ENCODE results near the gene FOXC1. TPM values are rescaled to one million over a fixed set of nuclear protein-coding genes. Genes with fewer than 3 reads are reported as not detected.

Gene FOXC1
- total and polyA plus RNA-seq, 9 of the 15 experiments (the other 6 are each of a cell fraction or from before 2014, with no cell fraction given) = not detected

DNA sequence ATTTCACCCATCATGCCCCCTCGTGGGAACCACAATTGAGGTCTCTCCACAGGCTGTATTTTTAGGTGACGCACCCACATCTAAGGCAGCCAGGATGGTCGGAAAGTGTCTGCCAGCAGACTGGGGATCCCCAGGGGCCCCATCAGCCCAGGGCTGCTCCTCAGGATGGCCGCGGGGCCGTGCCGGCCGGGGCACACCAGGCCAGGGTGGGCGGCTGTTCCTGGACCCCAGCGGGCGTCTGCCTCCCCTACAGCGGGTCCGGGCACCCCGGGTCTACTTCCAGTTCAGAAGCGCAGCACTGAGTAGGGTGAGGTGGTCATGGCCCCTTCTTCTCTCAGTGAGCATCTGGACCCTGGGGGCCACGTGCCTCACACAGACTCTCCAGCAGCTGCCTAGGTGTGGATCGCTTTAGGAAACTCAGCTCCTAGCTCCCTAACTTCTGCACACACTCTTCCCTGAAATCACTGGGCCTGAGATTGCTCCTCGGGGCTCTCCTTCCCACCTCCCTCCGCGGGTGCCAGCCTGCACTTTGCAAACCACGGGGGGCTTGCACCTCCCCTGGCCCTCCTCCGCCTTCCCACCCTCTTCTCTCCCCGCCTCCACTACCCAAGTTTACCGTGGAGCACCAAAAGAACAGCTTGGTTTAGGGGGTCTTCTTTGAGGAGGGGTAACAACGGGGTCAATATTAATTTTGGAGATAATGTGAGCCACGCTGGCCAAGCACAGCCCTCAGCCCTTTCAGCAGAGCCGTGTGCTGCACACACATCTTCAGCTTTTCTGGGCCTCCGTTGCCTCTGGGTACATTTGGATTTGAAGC is 14.2 kb upstream of the FOXC1 start:
- peak; percentile 19 for ATAC-seq
- H3K27me3 ChIP-seq (ENCODE audit: control insufficient read depth in 2 of 2, insufficient read depth in 2 of 2, low read length in 2 of 2) = peaks cover 35 to 69% of the 10 kb centered on the region in 2 experiments
- no peaks in the 10 kb centered on the region for H3K9me3 ChIP-seq (replicated peaks; ENCODE audit: control insufficient read depth, insufficient read depth, low read depth, low read length)
- H3K79me2 ChIP-seq (ENCODE audit: control insufficient read depth, insufficient read depth, low read length) = no peaks in the 10 kb centered on the region
- 5% methylated on average over 28 of the region's 28 CpGs for WGBS (ENCODE audit: insufficient coverage, low coverage, missing lambda C conversion rate)
- ChIA-PET POLR2A (interaction anchor here (0.8 kb wide), 1 partner anchor 594 kb away, joined by 3 read pairs; no protein-coding TSS in a partner anchor), CTCF (ENCODE audit: low intra/inter-chr PET ratio) (interaction anchor here (0.7 to 2.2 kb wide), 6 partner anchors 601 to 1251 kb away, joined by 3 to 14 read pairs (median 6); no protein-coding TSS in a partner anchor)
- no peaks in the 10 kb centered on the region for H3K36me3 ChIP-seq (ENCODE audit: control insufficient read depth, insufficient read depth, low read length)
- H3K27ac ChIP-seq (ENCODE audit: extremely low read depth, low read depth, low read length) = no peak overlapping the region
- no peak overlapping the region for H3K4me3 ChIP-seq
- H3K4me1 ChIP-seq (replicated peaks in 1 of 2; ENCODE audit: control insufficient read depth in 2 of 2, insufficient read depth in 2 of 2, low read length in 2 of 2) = peaks cover 0 to 11% of the 10 kb centered on the region in 2 experiments; a peak in 1 of 5 replicates
- intact Hi-C loops (cut with micrococcal nuclease) = loop anchor here (1.0 to 5.0 kb wide), 7 partner anchors 447 to 1147 kb away; no protein-coding TSS in a partner anchor
- FAIRE-seq = no peak
- peaks cover 3% of the 10 kb centered on the region; the same call in 1 of the 2 replicates for H4K20me1 ChIP-seq (replicated peaks; ENCODE audit: control insufficient read depth, insufficient read depth, low read length)
- no TSS peak for BruUV-seq (replicated peaks)
- no peak overlapping the region for H3K4me2 ChIP-seq (ENCODE audit: insufficient read depth, low read length)
- DNase-seq (ENCODE audit: extremely low read depth in 1 of 4, low spot score in 3 of 4) = no peak
- in situ Hi-C loops (cut with MboI) = loop anchor here (10.0 kb wide), 1 partner anchor 759 kb away; no protein-coding TSS in a partner anchor
- H2AFZ ChIP-seq (ENCODE audit: low read depth, low read length) = no peak overlapping the region
- no peaks in the 10 kb centered on the region for H3K9me1 ChIP-seq (ENCODE audit: control insufficient read depth, insufficient read depth, low read length)
- no peak overlapping the region for H3K9ac ChIP-seq (ENCODE audit: insufficient read depth in 1 of 2, low read depth in 2 of 2, low read length in 2 of 2)
- TF ChIP-seq SETDB1 (IDR thresholded peaks at IDR 0.05; ENCODE audit: low read length) (no peak), GABPA (tag; conservative IDR thresholded peaks at IDR 0.05; ENCODE audit: low read depth) (no peak), ZNF695 (CRISPR knock-in tag; IDR thresholded peaks at IDR 0.05) (no peak), HLTF (IDR thresholded peaks at IDR 0.05) (no peak)
- TF ChIP-seq, protein P1, sequence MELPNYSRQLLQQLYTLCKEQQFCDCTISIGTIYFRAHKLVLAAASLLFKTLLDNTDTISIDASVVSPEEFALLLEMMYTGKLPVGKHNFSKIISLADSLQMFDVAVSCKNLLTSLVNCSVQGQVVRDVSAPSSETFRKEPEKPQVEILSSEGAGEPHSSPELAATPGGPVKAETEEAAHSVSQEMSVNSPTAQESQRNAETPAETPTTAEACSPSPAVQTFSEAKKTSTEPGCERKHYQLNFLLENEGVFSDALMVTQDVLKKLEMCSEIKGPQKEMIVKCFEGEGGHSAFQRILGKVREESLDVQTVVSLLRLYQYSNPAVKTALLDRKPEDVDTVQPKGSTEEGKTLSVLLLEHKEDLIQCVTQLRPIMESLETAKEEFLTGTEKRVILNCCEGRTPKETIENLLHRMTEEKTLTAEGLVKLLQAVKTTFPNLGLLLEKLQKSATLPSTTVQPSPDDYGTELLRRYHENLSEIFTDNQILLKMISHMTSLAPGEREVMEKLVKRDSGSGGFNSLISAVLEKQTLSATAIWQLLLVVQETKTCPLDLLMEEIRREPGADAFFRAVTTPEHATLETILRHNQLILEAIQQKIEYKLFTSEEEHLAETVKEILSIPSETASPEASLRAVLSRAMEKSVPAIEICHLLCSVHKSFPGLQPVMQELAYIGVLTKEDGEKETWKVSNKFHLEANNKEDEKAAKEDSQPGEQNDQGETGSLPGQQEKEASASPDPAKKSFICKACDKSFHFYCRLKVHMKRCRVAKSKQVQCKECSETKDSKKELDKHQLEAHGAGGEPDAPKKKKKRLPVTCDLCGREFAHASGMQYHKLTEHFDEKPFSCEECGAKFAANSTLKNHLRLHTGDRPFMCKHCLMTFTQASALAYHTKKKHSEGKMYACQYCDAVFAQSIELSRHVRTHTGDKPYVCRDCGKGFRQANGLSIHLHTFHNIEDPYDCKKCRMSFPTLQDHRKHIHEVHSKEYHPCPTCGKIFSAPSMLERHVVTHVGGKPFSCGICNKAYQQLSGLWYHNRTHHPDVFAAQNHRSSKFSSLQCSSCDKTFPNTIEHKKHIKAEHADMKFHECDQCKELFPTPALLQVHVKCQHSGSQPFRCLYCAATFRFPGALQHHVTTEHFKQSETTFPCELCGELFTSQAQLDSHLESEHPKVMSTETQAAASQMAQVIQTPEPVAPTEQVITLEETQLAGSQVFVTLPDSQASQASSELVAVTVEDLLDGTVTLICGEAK (IDR thresholded peaks at IDR 0.05) = no peak
- TF ChIP-seq, protein P1 (CRISPR knock-in tag; IDR thresholded peaks at IDR 0.05) = no peak
- TF ChIP-seq, protein P2, sequence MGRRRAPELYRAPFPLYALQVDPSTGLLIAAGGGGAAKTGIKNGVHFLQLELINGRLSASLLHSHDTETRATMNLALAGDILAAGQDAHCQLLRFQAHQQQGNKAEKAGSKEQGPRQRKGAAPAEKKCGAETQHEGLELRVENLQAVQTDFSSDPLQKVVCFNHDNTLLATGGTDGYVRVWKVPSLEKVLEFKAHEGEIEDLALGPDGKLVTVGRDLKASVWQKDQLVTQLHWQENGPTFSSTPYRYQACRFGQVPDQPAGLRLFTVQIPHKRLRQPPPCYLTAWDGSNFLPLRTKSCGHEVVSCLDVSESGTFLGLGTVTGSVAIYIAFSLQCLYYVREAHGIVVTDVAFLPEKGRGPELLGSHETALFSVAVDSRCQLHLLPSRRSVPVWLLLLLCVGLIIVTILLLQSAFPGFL (CRISPR knock-in tag; IDR thresholded peaks at IDR 0.05) = no peak

Measured in K562 (cell line).